NCI-H2227 (cell line): ENCODE results near the gene RPL34.
A peak's percentile ranks its signal among the peaks of the same experiment; 100 is the strongest.
"Not testable (repeated sequence)": the region's sequence is repeated elsewhere in the genome, so short reads cannot be mapped to it uniquely, and the experiment has no call there.

Experiments used
- DNase-seq: peaks from one replicate; lab custom pipeline; 2025; ENCODE audit not compliant: unreplicated experiment; lab: John Stamatoyannopoulos, UW

Gene RPL34

DNA sequence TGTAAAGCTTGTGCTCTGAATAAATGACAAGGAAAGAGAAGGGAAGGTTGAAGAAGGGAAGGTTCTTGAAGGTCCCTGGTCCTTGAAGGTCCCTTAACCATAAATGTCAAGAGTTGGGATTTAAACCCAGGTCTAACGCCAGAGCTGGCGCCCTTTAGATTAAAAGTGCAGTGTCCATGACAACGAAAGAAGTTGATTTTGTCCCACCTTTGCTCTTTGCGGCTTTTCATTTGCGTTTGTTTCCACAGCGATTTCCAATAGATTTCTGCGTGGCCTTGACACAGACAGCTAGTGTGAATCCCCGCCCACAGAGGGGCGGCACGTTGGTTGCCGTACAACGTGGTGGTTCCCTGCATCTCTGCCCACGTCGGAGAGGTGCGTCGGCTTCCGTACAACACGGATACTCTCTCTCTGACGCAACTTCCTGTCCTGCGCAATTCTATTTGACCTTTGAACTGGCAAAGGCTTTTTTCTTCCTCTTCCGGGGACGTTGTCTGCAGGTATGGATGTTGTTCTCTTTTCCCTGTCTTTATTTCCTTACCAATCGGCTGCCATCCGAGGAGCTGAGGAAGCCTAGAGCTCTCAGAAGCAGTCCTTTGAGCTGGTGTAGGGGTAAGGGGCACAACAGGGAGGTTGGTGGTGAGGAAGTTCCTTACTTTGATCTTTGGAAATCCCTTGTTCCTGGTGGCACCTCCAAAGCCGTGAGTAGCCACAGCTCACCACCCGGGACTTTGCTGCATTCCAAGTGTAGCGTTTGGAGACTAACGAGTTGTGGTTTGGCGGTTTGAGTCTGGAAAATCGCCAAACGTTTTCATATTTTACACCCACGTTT, at the start of gene RPL34:
Gene RPL34 (plus strand): TSS at position 476 of the 832 bp plus-strand sequence. CDS start 1,384 bp downstream, outside the sequence.
- DNase-seq = peak; percentile 95

DNA sequence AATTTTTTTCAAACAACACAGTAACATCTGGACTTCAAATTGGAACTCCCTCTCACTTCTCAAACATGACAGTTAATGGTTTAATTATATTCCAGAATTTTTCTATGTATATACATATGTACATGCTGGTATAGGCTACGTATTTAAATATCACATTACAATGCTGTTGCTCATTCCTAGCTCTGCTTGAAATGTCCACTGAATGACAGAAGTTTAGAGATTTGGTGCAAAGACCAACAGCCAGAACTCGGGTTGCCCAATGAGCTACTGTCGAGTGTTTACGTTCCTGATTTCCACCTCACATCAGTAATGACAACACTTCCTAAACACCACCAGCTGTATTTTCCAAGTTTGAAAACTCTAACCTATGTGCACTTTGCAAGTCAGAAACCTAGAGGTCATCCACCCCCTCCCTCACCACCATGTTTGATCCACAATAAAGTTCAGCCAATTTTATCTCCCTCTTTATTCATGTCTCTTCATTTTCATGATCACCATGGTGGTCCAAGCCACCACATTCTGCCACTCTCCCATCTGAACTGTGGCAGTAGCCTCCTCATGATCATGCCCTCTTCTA, 49.3 kb upstream of the RPL34 start:
- no peak for DNase-seq

DNA sequence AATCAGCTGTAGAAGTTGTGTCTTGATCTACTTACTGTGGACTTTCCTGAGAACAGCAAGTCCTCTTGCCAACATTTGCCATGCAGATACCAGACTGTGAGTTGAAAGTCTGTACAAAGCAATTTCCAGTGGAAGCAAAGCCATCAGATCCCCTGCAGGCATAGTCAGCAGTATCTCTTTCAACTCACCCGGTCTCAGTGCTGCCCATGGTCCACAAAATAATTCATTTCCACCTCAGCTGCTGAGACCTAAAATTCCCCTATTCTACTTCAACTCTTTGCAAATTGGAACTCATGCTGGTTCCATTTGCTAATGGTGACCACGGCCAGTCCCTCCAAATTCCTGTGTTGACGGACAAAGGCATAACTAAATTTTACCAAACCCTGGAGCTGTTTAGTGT, 46.0 kb upstream of the RPL34 start:
- no peak for DNase-seq

GRCh38 chr4:108581083-108581482, 39.3 kb upstream of the RPL34 start:
- no peak for DNase-seq

DNA sequence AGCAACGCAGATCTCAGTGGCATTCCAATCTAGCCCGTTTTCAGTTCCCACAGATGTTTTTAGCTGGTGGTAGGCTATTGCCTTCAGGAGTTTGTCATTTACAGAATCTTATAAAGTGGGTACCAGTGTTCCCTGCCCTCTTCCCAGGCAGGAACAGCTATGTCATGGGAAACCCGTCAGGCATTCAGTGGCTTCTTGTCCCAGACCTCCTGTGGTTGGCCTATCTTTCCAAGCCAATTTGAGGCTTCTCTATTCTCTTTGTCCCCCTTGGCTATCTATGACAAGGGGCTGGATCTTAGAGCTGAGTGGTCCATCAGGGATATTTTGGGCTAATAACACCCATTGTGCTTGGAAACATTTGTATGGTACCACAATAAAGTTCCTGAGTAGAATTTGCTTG, 33.6 kb upstream of the RPL34 start:
- no peak for DNase-seq

DNA sequence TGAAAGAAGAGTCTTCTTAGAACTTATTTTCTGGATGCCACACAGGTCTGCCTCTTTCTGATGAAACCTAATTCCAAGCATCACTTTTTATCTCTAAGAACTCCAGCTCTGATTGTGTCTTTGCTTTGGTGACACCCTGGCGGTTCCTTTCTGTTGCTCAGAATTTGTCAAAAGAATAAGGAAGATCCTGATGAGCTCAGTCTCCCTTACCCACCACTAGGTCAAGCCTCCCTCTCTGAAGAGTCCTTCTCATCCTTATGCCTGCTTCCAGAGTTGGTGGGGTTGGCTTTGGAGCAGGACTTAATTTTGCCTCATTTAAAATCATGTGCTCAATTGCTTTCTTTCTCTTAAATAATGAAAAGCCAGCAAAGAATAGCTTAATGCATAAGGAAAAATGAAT, 31.5 kb upstream of the RPL34 start:
- no peak for DNase-seq

DNA sequence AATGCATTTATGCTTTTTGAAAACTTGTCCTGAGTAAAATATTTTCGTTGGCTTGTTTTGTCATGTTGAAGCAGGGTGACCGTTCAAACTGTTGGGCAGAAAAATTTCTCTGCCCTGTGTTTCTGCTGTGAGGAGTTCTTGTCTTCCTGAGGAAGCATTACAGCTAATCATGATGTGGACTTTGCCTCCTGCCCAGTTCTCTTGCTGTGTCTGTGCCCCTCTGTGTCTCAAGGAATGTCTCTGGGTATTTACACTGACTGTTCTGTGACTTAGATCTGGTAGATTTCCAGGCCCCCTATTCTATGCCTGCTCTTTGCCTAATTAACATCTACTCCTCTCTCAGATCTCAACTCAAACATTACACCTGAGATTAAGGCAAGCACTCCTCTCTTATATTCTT, 30.4 kb upstream of the RPL34 start:
- DNase-seq = no peak

DNA sequence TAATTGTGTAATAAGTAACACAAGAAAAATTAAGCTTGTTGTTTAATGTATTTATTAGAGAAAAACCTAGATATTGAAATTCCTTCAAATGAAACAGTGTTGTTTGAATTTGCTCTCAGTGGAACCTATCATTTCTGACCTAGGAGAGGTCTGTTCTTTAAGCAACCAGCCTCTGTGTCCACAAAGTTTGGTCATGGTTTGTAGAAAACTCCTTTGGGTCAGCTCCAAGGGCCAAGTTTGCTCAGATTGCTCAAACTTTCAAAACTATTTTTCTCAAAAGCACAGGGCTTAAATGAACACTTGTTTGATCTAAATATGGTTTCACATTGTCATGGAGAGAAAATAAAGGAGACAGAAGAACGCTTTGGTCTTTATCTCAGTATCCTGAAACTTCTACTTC, 29.6 kb upstream of the RPL34 start:
- no peak for DNase-seq

DNA sequence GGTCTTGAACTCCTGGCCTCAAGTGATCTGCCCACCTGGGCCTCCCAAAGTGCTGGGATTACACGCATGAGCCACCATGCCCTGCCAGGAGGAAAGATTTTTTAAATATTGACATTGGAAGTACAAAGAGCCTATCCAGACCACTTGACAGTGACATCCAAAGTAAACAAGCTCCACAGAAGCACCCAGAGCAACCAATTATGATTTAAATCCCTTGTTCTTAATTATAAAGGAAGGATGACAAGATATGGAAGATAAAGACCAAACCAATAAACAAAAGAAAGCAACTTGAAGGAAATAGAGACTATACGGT, 27.7 kb upstream of the RPL34 start:
- DNase-seq = no peak

- DNase-seq = not testable (repeated sequence)
Observed at GRCh38 chr4:108594296-108594695, 26.1 kb upstream of the RPL34 start.

GRCh38 chr4:108596344-108596743, 24.0 kb upstream of the RPL34 start:
- no peak for DNase-seq

DNA sequence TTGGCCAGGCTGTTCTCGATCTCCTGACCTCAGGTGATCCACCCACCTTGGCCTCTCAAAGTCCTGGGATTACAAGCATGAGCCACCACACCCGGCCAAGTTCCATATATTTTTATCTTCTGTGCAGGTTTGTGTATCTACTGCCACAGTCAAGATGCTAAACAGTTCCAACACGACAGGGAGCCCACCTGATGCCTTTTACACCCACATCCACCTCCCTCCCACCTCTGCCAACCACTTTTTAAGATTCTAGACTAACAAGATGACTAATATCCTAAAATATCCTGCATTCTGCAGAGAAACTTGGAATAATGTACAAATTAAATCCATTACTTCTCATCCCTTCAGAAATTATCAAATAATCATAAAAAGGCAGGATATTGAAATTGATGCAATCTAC, 19.3 kb upstream of the RPL34 start:
- DNase-seq = no peak

DNA sequence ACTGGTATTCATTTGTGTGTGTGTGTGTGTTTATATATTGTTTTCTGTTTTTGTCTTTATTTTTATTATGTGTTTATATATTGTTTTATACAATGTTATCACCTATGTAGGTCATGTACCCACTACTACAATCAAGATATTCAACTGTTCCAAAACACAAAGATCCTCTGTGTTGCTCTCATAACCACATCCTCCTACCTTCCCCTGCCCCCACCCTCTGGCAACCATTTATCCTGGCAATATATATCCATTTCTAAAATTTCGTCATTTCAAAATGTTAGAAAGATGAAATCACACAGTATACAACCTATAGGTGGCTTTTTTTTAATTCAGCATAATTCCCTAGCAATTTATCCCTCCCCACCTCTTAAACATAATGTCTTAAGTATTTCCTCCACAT, 18.8 kb upstream of the RPL34 start:
- DNase-seq = no peak

DNA sequence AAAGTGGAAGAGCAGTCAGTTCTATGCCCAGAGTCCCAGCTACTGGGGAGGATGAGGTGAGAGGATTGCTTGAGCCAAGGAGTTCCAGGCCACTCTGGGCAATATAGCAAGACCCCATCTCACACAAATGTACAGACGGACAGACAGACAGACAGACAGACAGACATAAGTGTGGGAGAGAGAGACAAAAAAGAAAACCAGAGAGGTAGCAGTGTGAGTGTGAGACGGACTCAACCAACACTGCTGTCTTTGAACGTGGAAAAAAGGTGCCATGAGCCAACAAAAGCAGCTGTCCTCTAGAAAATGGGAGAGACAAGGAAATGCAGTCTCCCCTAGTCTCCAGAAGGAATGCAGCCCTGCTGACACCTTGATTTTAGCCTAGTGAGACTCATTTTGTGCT, 18.2 kb upstream of the RPL34 start:
- DNase-seq = no peak

DNA sequence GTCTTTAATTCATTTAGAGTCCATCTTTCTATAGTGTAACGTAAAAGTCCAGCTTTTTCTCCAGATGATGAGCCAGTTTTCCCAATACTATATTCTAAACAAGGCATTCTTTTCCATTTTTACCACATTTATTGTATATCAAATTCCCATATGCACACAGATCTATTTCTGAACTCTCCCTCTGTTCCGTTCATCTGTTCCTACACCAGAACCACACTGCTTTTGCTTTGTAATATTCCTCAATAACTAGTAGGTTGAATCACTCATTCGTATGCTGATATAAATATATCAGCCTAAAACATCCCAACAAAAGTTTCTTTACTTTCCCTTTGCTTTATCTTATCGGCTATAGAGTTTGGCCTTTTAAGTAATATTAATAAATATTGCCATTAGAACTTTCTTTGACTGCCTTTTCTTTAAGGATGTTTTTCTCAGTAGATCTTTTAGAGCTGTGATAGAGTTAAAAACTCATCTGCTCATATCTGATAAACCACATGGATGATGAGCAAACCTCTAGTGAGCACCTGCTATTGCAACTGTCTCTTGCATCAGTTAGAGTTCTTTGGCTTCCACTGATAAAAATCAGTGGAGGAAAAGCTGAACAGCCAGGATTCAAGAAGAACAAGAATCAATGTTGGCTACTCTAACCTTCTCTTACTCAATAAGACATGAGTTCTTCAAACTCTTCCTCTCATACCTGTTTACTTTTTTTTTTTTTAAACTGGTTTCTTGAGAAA, 13.1 kb upstream of the RPL34 start:
- no peak for DNase-seq

DNA sequence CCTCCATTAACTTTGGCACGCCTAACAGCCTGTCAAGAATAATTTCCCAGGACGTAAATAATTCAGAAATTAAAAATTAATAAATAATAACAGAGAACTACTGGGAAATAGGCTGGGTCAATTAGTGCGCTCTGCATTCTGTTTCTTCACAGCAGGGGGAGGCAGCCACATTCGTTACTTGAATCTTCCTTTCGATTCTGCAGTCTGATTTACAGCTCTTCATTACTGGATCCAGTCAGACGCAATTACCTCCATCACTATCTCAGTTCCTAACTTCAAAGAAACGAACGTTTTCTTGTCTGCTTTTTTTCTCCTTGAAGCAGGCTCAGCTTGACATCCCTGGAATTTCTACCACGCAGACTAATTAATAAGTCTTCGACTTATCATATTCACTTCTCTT, 9.0 kb upstream of the RPL34 start:
- no peak for DNase-seq

DNA sequence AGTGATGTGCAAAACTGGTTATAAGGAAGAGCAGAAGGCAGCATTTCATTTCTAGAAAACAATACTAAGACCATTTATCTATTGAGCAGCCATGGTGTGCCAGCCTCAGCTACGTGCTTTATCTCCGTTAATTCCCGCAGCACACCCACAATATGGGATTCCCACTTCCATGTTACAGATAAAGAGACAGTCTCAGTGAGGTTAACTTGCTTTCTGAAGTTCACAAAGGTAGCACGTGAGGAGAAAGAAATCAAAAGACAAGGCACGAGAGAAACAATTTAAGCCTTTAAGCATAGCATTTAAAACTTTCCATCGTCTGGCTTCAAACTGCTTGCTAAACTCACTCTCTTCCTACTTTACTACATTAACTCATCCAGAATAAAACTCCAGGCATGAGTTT, 8.0 kb upstream of the RPL34 start:
- DNase-seq = no peak

DNA sequence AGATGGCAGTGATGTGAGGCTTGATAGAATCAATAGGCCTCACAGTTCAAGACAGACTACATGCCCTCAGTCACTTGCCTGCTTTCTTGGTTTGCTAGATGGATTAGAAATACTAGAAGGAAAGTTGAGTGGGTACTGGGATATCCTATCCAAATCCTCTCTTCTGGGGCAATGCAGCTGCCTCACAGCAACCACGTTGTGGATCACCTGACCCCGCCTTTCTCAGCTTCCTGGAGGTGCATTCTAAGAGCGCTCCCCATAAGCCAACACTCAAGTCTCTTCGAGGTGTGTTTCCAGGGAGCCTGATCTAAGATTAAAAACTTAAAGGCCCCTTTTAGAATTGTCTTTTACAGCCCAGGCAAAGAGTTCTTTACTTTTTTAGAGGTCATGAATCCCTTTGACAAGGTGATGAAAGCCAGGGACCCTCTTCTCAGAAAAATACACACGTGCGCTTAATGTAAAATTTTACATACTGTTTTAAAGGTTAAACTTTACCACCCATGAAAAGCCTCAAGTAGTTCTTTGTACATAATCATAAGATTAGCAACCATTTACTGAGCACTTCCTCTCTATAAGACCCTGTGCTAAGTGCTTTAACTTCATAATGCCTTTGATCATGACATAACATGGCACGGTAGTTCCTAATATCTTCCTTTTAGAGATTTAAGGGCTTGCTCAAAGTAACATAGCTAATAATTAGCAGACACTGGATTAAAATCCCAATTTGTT, 840 bp upstream of the RPL34 start:
- no peak for DNase-seq

- no peak for DNase-seq
Observed at GRCh38 chr4:108620933-108621905, 843 bp downstream of the RPL34 start.

GRCh38 chr4:108622022-108622421, 1.6 kb downstream of the RPL34 start:
- DNase-seq = no peak
